ENCODE results near the gene CFAP74. TPM values are rescaled to one million over a fixed set of nuclear protein-coding genes. Genes with fewer than 3 reads are reported as not detected.

CFAP74 gene
- total RNA-seq, 2 experiments from 2014 or later: 0.38 to 0.41 TPM

GRCh38 chr1:1965546-1965945 lies 38.0 kb downstream of the CFAP74 start:
- Mint-ChIP-seq H3K36me3 (ENCODE audit: low read depth) (no peaks in the 10 kb centered on the region), H3K9me3 (no peaks in the 10 kb centered on the region), H3K4me3 (no peak overlapping the region), H3K27ac (no peak overlapping the region), H3K4me1 (ENCODE audit: low read depth) (peaks cover 4% of the 10 kb centered on the region), H3K27me3 (peaks cover 13% of the 10 kb centered on the region)
- intact Hi-C loops (cut with micrococcal nuclease): no loop called here
- DNase-seq: no peak
- POLR2A ChIA-PET: no interaction called here
- no peak for TF ChIP-seq CTCF (IDR thresholded peaks at IDR 0.05)
- CTCF ChIA-PET: interaction anchor here (0.6 to 1.6 kb wide), 3 partner anchors 22 to 392 kb away, joined by 3 to 5 read pairs (median 4); no protein-coding TSS in a partner anchor
- no peak for ATAC-seq

- no peak overlapping the region for H3K4me3 Mint-ChIP-seq
- no peaks in the 10 kb centered on the region for H3K9me3 Mint-ChIP-seq
- DNase-seq: no peak
- no peaks in the 10 kb centered on the region for H3K36me3 Mint-ChIP-seq (ENCODE audit: low read depth)
- ATAC-seq: no peak
- no peak overlapping the region for H3K27ac Mint-ChIP-seq
- ChIA-PET POLR2A (no interaction called here), CTCF (interaction anchor here (1.4 kb wide), 1 partner anchor 22 kb away, joined by 4 read pairs; no protein-coding TSS in a partner anchor)
- peaks cover 16% of the 10 kb centered on the region for H3K27me3 Mint-ChIP-seq
- H3K4me1 Mint-ChIP-seq (ENCODE audit: low read depth): peaks cover 9% of the 10 kb centered on the region
- no peak for TF ChIP-seq CTCF (IDR thresholded peaks at IDR 0.05)
- intact Hi-C loops (cut with micrococcal nuclease): loop anchor here (5.0 kb wide), 1 partner anchor 77 kb away; no protein-coding TSS in a partner anchor
Measured at GRCh38 chr1:1964811-1965210, 38.8 kb downstream of the CFAP74 start.

GRCh38 chr1:1963570-1963969 lies 40.0 kb downstream of the CFAP74 start:
- ChIA-PET POLR2A (interaction anchor here (0.7 kb wide), 1 partner anchor 565 kb away, joined by 3 read pairs; no protein-coding TSS in a partner anchor), CTCF (no interaction called here)
- H3K36me3 Mint-ChIP-seq (ENCODE audit: low read depth): no peaks in the 10 kb centered on the region
- H3K4me1 Mint-ChIP-seq (ENCODE audit: low read depth): peaks cover 13% of the 10 kb centered on the region
- TF ChIP-seq CTCF (IDR thresholded peaks at IDR 0.05): no peak
- no peaks in the 10 kb centered on the region for H3K9me3 Mint-ChIP-seq
- peaks cover 21% of the 10 kb centered on the region for H3K27me3 Mint-ChIP-seq
- intact Hi-C loops (cut with micrococcal nuclease): loop anchor here (5.0 kb wide), 1 partner anchor 79 kb away; no protein-coding TSS in a partner anchor
- DNase-seq: no peak
- no peak overlapping the region for H3K27ac Mint-ChIP-seq
- no peak overlapping the region for H3K4me3 Mint-ChIP-seq
- no peak for ATAC-seq

- intact Hi-C loops (cut with micrococcal nuclease): loop anchor here (5.0 kb wide), 1 partner anchor 80 kb away; no protein-coding TSS in a partner anchor
- CTCF ChIA-PET: interaction anchor here (11.3 kb wide), 1 partner anchor 82 kb away, joined by 100 read pairs; no protein-coding TSS in a partner anchor
- H3K4me1 Mint-ChIP-seq (ENCODE audit: low read depth): peaks cover 13% of the 10 kb centered on the region
- POLR2A ChIA-PET: no interaction called here
- no peak overlapping the region for H3K4me3 Mint-ChIP-seq
- DNase-seq (no peak), ATAC-seq (no peak)
- no peak for TF ChIP-seq CTCF (IDR thresholded peaks at IDR 0.05)
- peaks cover 29% of the 10 kb centered on the region for H3K27me3 Mint-ChIP-seq
- no peak overlapping the region for H3K27ac Mint-ChIP-seq
- H3K36me3 Mint-ChIP-seq (ENCODE audit: low read depth): no peaks in the 10 kb centered on the region
- no peaks in the 10 kb centered on the region for H3K9me3 Mint-ChIP-seq
Measured at GRCh38 chr1:1962752-1963151, 40.8 kb downstream of the CFAP74 start.

- ATAC-seq (no peak), DNase-seq (no peak)
- TF ChIP-seq CTCF (IDR thresholded peaks at IDR 0.05): no peak
- no peaks in the 10 kb centered on the region for H3K9me3 Mint-ChIP-seq
- intact Hi-C loops (cut with micrococcal nuclease): loop anchor here (5.0 kb wide), 1 partner anchor 82 kb away; no protein-coding TSS in a partner anchor
- H3K4me1 Mint-ChIP-seq (ENCODE audit: low read depth): peaks cover 13% of the 10 kb centered on the region
- POLR2A ChIA-PET: interaction anchor here (1.0 to 1.4 kb wide), 2 partner anchors 65 to 86 kb away, joined by 3 read pairs; no protein-coding TSS in a partner anchor
- H3K4me3 Mint-ChIP-seq: peak overlapping the region; percentile 46
- H3K36me3 Mint-ChIP-seq (ENCODE audit: low read depth): no peaks in the 10 kb centered on the region
- H3K27ac Mint-ChIP-seq: peak overlapping the region; percentile 79
- peaks cover 29% of the 10 kb centered on the region for H3K27me3 Mint-ChIP-seq
- CTCF ChIA-PET: interaction anchor here (0.8 to 11.3 kb wide), 15 partner anchors 11 to 214 kb away, joined by 3 to 100 read pairs (median 4); no protein-coding TSS in a partner anchor
Measured at GRCh38 chr1:1960480-1961196, 42.9 kb downstream of the CFAP74 start.

All from activated CD8-positive, alpha-beta T cell treated with anti-CD3 and anti-CD28 coated beads for 36 hours (primary cell).